ENCODE results near the gene PEDS1.

- TF ChIP-seq CTCF (IDR thresholded peaks at IDR 0.05) (no peak), EP300 (IDR thresholded peaks at IDR 0.05) (no peak)
Observed at GRCh38 chr20:50151034-50151743, 2.3 kb downstream of the PEDS1 start.
